ENCODE results near the gene IMPDH1. TPM values are rescaled to one million over a fixed set of nuclear protein-coding genes. Genes with fewer than 3 reads are reported as not detected.

The IMPDH1 gene
- total and polyA plus RNA-seq, 10 of the 15 experiments (the other 5 are each of a cell fraction or from before 2014, with no cell fraction given) = 0.50 to 61.3 (median 41.8) TPM

DNA sequence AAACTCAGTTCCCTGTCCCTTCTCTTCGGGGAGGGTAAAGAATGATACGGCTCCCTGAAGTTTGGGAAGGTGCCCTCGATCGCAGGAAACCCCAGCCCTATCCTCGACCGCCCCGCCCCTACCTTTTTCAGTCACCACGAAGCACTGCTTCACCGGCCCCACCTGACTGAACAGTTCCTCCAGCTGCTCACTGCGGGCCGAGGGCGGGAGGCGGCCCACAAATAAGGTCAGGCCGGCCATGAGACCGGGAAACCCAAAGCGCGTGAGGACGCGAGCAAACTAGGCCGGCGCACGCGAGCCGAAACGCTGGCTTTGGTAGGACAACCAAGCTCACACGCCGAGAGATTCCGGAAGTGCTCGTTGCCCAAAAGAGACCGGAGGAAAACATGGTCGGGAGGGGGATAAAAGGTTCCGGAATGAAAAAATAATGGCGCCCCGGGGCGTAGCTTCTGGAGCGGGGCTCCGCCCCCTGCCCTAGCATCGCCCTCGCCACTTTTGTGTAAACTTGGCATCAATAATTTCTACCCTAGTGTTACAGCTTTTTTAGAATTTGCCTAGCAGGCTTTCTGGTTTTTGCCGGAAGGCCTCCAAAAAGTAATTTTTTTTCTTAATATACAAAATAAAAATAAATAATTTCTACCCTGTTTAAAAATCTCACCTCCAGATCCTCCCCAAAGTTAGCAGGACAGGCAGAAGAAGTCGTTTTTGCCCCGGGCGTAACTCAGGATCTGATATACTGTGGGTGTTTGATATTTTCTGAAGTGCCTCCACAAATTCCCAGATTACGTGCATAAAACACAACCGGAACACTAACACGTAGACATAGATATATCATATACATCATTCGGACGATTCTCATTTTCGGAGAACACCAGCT lies 66.0 kb downstream of the IMPDH1 start, which contains the start of gene RBM28 (continued):
- TF ChIP-seq, protein P1, sequence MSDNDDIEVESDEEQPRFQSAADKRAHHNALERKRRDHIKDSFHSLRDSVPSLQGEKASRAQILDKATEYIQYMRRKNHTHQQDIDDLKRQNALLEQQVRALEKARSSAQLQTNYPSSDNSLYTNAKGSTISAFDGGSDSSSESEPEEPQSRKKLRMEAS (IDR thresholded peaks at IDR 0.05; ENCODE audit: low read depth, low read length) = peak; percentile 87
- TF ChIP-seq BCL11A (IDR thresholded peaks at IDR 0.05; ENCODE audit: low read depth, low read length) (no peak), SUPT20H (IDR thresholded peaks at IDR 0.05; ENCODE audit: borderline replicate concordance, control insufficient read depth, low read depth, low read length) (no peak), CHD4 (IDR thresholded peaks at IDR 0.05) (no peak), FOXM1 (IDR thresholded peaks at IDR 0.05; ENCODE audit: low read depth, low read length) (no peak; the same call in 1 of the 2 replicates), HDAC2 (IDR thresholded peaks at IDR 0.05) (peak; percentile 70; the same call in 1 of the 2 replicates), PML (IDR thresholded peaks at IDR 0.05; ENCODE audit: low read length) (peak; percentile 93), DPF2 (IDR thresholded peaks at IDR 0.05) (0 out of 2 replicates have a peak, but pooled peaks have one; percentile 16), BACH1 (IDR thresholded peaks at IDR 0.05; ENCODE audit: borderline replicate concordance) (no peak; the same call in 1 of the 2 replicates), CBX5 (IDR thresholded peaks at IDR 0.05; ENCODE audit: low read depth) (peak; percentile 96), YBX1 (IDR thresholded peaks at IDR 0.05) (no peak), EGR1 (IDR thresholded peaks at IDR 0.05; ENCODE audit: borderline replicate concordance in 1 of 2, low read depth in 2 of 2, low read length in 2 of 2) (peak in 1 of 2 experiments; percentile 50; a peak in 1 of 3 replicates), IKZF1 (conservative IDR thresholded peaks at IDR 0.05) (peak; percentile 87), BHLHE40 (IDR thresholded peaks at IDR 0.05; ENCODE audit: borderline replicate concordance in 1 of 2, low read depth in 2 of 2, low read length in 1 of 2) (peak; percentile 98 to 99), PRDM15 (CRISPR knock-in tag; IDR thresholded peaks at IDR 0.05) (no peak), PAX8 (IDR thresholded peaks at IDR 0.05) (no peak), NR2C2 (IDR thresholded peaks at IDR 0.05; ENCODE audit: borderline replicate concordance, control insufficient read depth, insufficient read length, low read depth) (no peak), RCOR1 (conservative IDR thresholded peaks at IDR 0.05; ENCODE audit: low read depth, low read length) (no peak; the same call in 1 of the 2 replicates), SP1 (IDR thresholded peaks at IDR 0.05; ENCODE audit: low read depth, low read length) (peak; percentile 79), NKRF (conservative IDR thresholded peaks at IDR 0.05) (peak; percentile 92), RUNX3 (IDR thresholded peaks at IDR 0.05; ENCODE audit: low read length) (peak; percentile 76)
- TF ChIP-seq, protein P2, sequence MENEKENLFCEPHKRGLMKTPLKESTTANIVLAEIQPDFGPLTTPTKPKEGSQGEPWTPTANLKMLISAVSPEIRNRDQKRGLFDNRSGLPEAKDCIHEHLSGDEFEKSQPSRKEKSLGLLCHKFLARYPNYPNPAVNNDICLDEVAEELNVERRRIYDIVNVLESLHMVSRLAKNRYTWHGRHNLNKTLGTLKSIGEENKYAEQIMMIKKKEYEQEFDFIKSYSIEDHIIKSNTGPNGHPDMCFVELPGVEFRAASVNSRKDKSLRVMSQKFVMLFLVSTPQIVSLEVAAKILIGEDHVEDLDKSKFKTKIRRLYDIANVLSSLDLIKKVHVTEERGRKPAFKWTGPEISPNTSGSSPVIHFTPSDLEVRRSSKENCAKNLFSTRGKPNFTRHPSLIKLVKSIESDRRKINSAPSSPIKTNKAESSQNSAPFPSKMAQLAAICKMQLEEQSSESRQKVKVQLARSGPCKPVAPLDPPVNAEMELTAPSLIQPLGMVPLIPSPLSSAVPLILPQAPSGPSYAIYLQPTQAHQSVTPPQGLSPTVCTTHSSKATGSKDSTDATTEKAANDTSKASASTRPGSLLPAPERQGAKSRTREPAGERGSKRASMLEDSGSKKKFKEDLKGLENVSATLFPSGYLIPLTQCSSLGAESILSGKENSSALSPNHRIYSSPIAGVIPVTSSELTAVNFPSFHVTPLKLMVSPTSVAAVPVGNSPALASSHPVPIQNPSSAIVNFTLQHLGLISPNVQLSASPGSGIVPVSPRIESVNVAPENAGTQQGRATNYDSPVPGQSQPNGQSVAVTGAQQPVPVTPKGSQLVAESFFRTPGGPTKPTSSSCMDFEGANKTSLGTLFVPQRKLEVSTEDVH (IDR thresholded peaks at IDR 0.05; ENCODE audit: low read depth, partially characterized antibody) = peak; percentile 90

Data from GM12878 (cell line).